Measurements from ENCODE around the gene PLK3. TPM values are rescaled to one million over a fixed set of nuclear protein-coding genes. Genes with fewer than 3 reads are reported as not detected.
"Not testable (repeated sequence)": the region's sequence is repeated elsewhere in the genome, so short reads cannot be mapped to it uniquely, and the experiment has no call there.

PLK3 gene
- total and polyA plus RNA-seq, 2 experiments from 2014 or later: 18.2 to 40.1 TPM

DNA sequence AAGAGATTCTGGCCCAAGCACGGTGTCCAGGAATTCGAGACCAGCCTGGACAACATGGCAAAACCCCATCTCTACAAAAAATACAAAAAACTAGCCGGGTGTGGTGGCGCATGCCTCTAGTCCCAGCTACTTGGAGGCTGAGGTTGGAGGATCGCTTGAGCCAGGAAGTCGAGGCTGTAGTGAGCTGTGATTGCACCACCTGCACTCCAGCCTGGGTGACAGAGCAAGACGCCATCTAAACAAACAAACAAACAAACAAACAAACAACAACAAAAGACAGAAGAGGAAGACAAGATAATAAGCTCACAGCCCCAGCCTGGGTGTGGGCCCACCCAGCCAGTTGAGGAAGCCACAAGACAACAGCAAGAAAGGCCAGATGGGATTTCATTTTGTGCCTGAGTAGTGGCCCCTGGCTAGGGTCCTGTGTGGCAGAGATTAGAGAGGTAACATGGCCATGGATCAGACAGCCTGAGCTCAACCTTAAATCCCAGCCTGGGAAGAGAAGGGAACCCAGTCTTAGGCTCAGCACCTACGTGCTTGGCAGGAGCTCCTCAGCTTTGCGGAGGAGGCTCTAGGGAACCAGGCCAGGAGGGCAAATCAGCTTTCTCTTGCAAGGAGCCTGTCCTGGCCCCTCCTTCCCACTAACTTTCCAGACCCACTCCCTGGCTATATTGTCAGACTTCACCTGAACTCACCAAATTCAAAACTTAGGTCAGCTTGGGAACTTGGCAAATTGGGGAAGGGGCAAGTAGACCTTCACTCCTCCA is 7.3 kb upstream of the PLK3 start:
- H3K27ac ChIP-seq: no peak overlapping the region
- no peak overlapping the region for H2AFZ ChIP-seq
- DNase-seq (ENCODE audit: low spot score): no peak
- no peaks in the 10 kb centered on the region for H3K9me3 ChIP-seq (ENCODE audit: low read depth)
- WGBS (ENCODE audit: low lambda C conversion rate, missing lambda C conversion rate): 93% methylated on average over 9 of the region's 9 CpGs
- no peak overlapping the region for H3K4me2 ChIP-seq
- TF ChIP-seq, protein P1, sequence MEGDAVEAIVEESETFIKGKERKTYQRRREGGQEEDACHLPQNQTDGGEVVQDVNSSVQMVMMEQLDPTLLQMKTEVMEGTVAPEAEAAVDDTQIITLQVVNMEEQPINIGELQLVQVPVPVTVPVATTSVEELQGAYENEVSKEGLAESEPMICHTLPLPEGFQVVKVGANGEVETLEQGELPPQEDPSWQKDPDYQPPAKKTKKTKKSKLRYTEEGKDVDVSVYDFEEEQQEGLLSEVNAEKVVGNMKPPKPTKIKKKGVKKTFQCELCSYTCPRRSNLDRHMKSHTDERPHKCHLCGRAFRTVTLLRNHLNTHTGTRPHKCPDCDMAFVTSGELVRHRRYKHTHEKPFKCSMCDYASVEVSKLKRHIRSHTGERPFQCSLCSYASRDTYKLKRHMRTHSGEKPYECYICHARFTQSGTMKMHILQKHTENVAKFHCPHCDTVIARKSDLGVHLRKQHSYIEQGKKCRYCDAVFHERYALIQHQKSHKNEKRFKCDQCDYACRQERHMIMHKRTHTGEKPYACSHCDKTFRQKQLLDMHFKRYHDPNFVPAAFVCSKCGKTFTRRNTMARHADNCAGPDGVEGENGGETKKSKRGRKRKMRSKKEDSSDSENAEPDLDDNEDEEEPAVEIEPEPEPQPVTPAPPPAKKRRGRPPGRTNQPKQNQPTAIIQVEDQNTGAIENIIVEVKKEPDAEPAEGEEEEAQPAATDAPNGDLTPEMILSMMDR (IDR thresholded peaks at IDR 0.05; ENCODE audit: poor library complexity): no peak
- TF ChIP-seq EZH2phosphoT487 (IDR thresholded peaks at IDR 0.05; ENCODE audit: low read depth, severe bottlenecking, unreplicated experiment): no peak
- no peak for TF ChIP-seq EZH2 (IDR thresholded peaks at IDR 0.05; ENCODE audit: borderline replicate concordance)
- no peaks in the 10 kb centered on the region for H3K4me1 ChIP-seq (ENCODE audit: insufficient read depth)
- no peaks in the 10 kb centered on the region for H3K79me2 ChIP-seq
- H3K27me3 ChIP-seq: no peaks in the 10 kb centered on the region
- H3K36me3 ChIP-seq (replicated peaks; ENCODE audit: insufficient read depth, low read depth): no peaks in the 10 kb centered on the region
- no peaks in the 10 kb centered on the region for H3K9me2 ChIP-seq (replicated peaks; ENCODE audit: insufficient read depth)
- no peak overlapping the region for H3K4me3 ChIP-seq
- H4K20me1 ChIP-seq (ENCODE audit: insufficient read depth, poor library complexity, severe bottlenecking): no peaks in the 10 kb centered on the region

DNA sequence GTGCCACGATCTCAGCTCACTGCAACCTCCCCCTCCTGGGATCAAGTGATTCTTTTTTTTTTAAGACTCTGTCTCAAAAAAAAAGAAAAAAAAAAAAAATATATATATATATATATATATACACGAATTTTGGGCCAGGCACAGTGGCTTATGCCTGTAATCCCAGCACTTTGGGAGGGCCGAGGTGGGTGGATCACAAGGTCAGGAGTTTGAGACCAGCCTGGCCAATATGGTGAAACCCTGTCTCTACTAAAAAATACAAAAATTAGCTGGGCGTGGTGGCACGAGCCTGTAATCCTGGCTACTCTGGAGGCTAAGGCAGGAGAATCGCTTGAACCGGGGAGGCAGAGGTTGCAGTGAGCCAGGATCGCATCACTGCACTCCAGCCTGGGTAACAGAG is 2.3 kb upstream of the PLK3 start:
- H4K20me1 ChIP-seq (ENCODE audit: insufficient read depth, poor library complexity, severe bottlenecking); H3K27me3 ChIP-seq; DNase-seq (ENCODE audit: low spot score); H3K36me3 ChIP-seq (replicated peaks; ENCODE audit: insufficient read depth, low read depth); H3K4me3 ChIP-seq; H3K4me1 ChIP-seq (ENCODE audit: insufficient read depth); H3K9me2 ChIP-seq (replicated peaks; ENCODE audit: insufficient read depth); H3K27ac ChIP-seq; H3K4me2 ChIP-seq; H2AFZ ChIP-seq; H3K9me3 ChIP-seq (ENCODE audit: low read depth): not testable (repeated sequence)
- WGBS (ENCODE audit: low lambda C conversion rate, missing lambda C conversion rate): 88% methylated on average over 8 of the region's 8 CpGs
- H3K79me2 ChIP-seq: peaks cover 10% of the 10 kb centered on the region

DNA sequence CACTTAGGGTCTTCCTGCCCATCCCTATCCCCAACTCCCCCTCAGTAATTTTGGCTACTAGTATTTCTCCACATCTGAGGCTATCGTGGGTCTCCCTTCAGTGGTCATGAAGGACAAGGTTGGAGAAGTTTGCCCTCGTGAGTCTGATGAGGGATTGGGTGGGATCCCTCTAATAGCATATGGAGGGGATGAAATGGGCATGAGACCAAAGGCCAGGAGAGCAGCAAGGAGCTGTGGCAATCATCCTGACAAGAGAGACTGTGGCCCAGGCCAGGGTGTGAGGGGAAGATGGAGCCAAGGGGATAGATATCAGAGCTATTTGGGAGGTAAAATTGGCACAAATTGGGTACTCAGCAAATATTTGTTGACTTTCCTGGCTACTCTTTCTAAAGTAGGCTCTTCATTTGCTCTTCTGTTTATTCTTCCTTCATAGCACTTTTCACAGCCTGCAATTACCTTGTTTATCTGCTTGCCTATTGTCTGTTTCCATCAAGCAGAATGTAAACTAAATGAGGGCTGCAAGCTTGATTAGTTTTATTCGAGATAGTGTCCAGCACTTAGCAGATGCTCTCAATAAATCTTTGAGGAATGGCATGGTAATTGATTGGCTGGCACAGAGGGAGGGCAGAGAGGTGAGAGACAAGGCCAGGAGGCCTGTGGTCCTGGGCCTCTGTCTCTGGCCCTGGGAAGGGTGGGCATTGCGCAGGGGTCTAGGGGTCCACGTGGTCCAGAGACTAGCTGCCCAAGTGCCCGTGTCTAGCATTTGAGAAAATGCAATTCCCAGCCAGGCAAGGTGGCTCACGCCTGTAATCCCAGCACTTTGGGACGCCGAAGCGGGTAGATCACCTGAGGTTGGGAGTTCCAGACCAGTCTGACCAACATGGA is 1.5 kb upstream of the PLK3 start:
- Histone ChIP-seq H3K9me2 (replicated peaks; ENCODE audit: insufficient read depth) (no peaks in the 10 kb centered on the region), H3K4me3 (no peak overlapping the region), H2AFZ (peak overlapping the region; percentile 24), H3K4me1 (ENCODE audit: insufficient read depth) (no peaks in the 10 kb centered on the region), H4K20me1 (ENCODE audit: insufficient read depth, poor library complexity, severe bottlenecking) (no peaks in the 10 kb centered on the region), H3K9me3 (ENCODE audit: low read depth) (no peaks in the 10 kb centered on the region), H3K79me2 (peaks cover 10% of the 10 kb centered on the region), H3K4me2 (peak overlapping the region; percentile 94), H3K36me3 (replicated peaks; ENCODE audit: insufficient read depth, low read depth) (no peaks in the 10 kb centered on the region), H3K27me3 (no peaks in the 10 kb centered on the region), H3K27ac (peak overlapping the region; percentile 94)
- 89% methylated on average over 10 of the region's 10 CpGs for WGBS (ENCODE audit: low lambda C conversion rate, missing lambda C conversion rate)
- no peak for DNase-seq (ENCODE audit: low spot score)
- TF ChIP-seq EZH2phosphoT487 (IDR thresholded peaks at IDR 0.05; ENCODE audit: low read depth, severe bottlenecking, unreplicated experiment): no peak
- no peak for TF ChIP-seq EZH2 (IDR thresholded peaks at IDR 0.05; ENCODE audit: borderline replicate concordance)
- TF ChIP-seq, protein P1 (IDR thresholded peaks at IDR 0.05; ENCODE audit: poor library complexity): no peak

Data from hepatocyte (in vitro differentiated cells).